ENCODE data around the gene MICALL2.
"Not testable (repeated sequence)": the region's sequence is repeated elsewhere in the genome, so short reads cannot be mapped to it uniquely, and the experiment has no call there.

The MICALL2 gene

GRCh38 chr7:1450431-1450830 lies 8.8 kb downstream of the MICALL2 start:
- H3K4me3 ChIP-seq (replicated peaks; ENCODE audit: low read depth, low read length): no peak overlapping the region
- TF ChIP-seq CTCF (IDR thresholded peaks at IDR 0.05; ENCODE audit: low read depth, low read length, missing control alignments): no peak
- no peak for DNase-seq (ENCODE audit: extremely low read depth, low read depth)

GRCh38 chr7:1449951-1450350 lies 9.3 kb downstream of the MICALL2 start:
- no peak overlapping the region for H3K4me3 ChIP-seq (replicated peaks; ENCODE audit: low read depth, low read length)
- no peak for DNase-seq (ENCODE audit: extremely low read depth, low read depth)
- TF ChIP-seq CTCF (IDR thresholded peaks at IDR 0.05; ENCODE audit: low read depth, low read length, missing control alignments): no peak

GRCh38 chr7:1449501-1449900 lies 9.8 kb downstream of the MICALL2 start:
- no peak for TF ChIP-seq CTCF (IDR thresholded peaks at IDR 0.05; ENCODE audit: low read depth, low read length, missing control alignments)
- DNase-seq (ENCODE audit: extremely low read depth, low read depth): no peak
- no peak overlapping the region for H3K4me3 ChIP-seq (replicated peaks; ENCODE audit: low read depth, low read length)

- DNase-seq (ENCODE audit: extremely low read depth, low read depth): no peak
- H3K4me3 ChIP-seq (replicated peaks; ENCODE audit: low read depth, low read length): no peak overlapping the region
- peak; percentile 4 for TF ChIP-seq CTCF (IDR thresholded peaks at IDR 0.05; ENCODE audit: low read depth, low read length, missing control alignments)
Observed at GRCh38 chr7:1448958-1449357, 10.3 kb downstream of the MICALL2 start.

- TF ChIP-seq CTCF (IDR thresholded peaks at IDR 0.05; ENCODE audit: low read depth, low read length, missing control alignments): no peak
- no peak overlapping the region for H3K4me3 ChIP-seq (replicated peaks; ENCODE audit: low read depth, low read length)
- DNase-seq (ENCODE audit: extremely low read depth, low read depth): no peak
Observed at GRCh38 chr7:1447551-1448244, 11.6 kb downstream of the MICALL2 start.

- DNase-seq (ENCODE audit: extremely low read depth, low read depth): no peak
- no peak overlapping the region for H3K4me3 ChIP-seq (replicated peaks; ENCODE audit: low read depth, low read length)
- TF ChIP-seq CTCF (IDR thresholded peaks at IDR 0.05; ENCODE audit: low read depth, low read length, missing control alignments): no peak
Observed at GRCh38 chr7:1447112-1447511, 12.2 kb downstream of the MICALL2 start.

GRCh38 chr7:1446620-1447032 lies 12.6 kb downstream of the MICALL2 start:
- no peak for TF ChIP-seq CTCF (IDR thresholded peaks at IDR 0.05; ENCODE audit: low read depth, low read length, missing control alignments)
- no peak overlapping the region for H3K4me3 ChIP-seq (replicated peaks; ENCODE audit: low read depth, low read length)
- DNase-seq (ENCODE audit: extremely low read depth, low read depth): no peak

- not testable (repeated sequence) for H3K4me3 ChIP-seq (replicated peaks; ENCODE audit: low read depth, low read length); DNase-seq (ENCODE audit: extremely low read depth, low read depth)
Observed at GRCh38 chr7:1446026-1446425, 13.2 kb downstream of the MICALL2 start.
